MM.1S (cell line): ENCODE measurements around the gene KCNH1.

Source experiments
- CTCF ChIP-seq: fragments of 300-600 bp; sonication (generic); IDR thresholded peaks from 2 replicates; pipeline ENCODE4 v1.5.1; 2016; ENCODE audit warnings: antibody characterized with exemption, low read length, mixed read lengths
- EZH2phosphoT487 ChIP-seq: fragments of 300-600 bp; sonication (generic); IDR thresholded peaks from 2 replicates; pipeline ENCODE4 v1.6.1; 2018; ENCODE audit warnings: antibody characterized with exemption, low read length

GRCh38 chr1:210687582-210688279, 446.2 kb downstream of the KCNH1 start:
- TF ChIP-seq CTCF, result no peak
- no peak for TF ChIP-seq EZH2phosphoT487
